HEK293T (cell line): Measurements from ENCODE around the gene OLA1.
A peak's percentile ranks its signal among the peaks of the same experiment; 100 is the strongest.

Experiments used
- CTCF ChIA-PET: fragments of 350-600 bp; formaldehyde crosslinking; extraction: SDS; loops from one replicate; lab custom pipeline; 2021; ENCODE audit warnings: antibody characterized with exemption, inconsistent platforms; lab: Yijun Ruan, JAX
- POLR2A ChIA-PET: fragments of 350-600 bp; formaldehyde crosslinking; extraction: SDS; loops from one replicate; lab custom pipeline; 2020; ENCODE audit warnings: antibody characterized with exemption, inconsistent platforms; lab: Yijun Ruan, JAX
- DNase-seq: peaks from one replicate; pipeline ENCODE4 v3.0.0; 2012; ENCODE audit warnings: mixed read lengths; ENCODE audit errors: extremely low spot score
- BHLHE40 ChIP-seq: fragments of 450-650 bp; IDR thresholded peaks from 2 replicates; pipeline ENCODE4 v1.6.1; 2016; ENCODE audit warnings: mild to moderate bottlenecking, moderate library complexity, borderline replicate concordance
- CTBP1 ChIP-seq: fragments of 450-650 bp; IDR thresholded peaks from 2 replicates; pipeline ENCODE4 v1.6.1; 2016; ENCODE audit warnings: borderline replicate concordance
- ELF4 ChIP-seq: fragments of 450-650 bp; IDR thresholded peaks from 2 replicates; pipeline ENCODE4 v1.6.1; 2017; ENCODE audit warnings: antibody characterized with exemption
- FOXA1 ChIP-seq: fragments of 450-650 bp; IDR thresholded peaks from 2 replicates; pipeline ENCODE4 v1.6.1; 2016; ENCODE audit warnings: mild to moderate bottlenecking
- FOXK2 ChIP-seq: fragments of 450-650 bp; IDR thresholded peaks from 2 replicates; pipeline ENCODE4 v1.6.1; 2016; ENCODE audit warnings: mild to moderate bottlenecking
- FOXM1 ChIP-seq: fragments of 450-650 bp; IDR thresholded peaks from 2 replicates; pipeline ENCODE4 v1.6.1; 2017; ENCODE audit warnings: mild to moderate bottlenecking, borderline replicate concordance
- HDGF ChIP-seq: fragments of 450-650 bp; IDR thresholded peaks from 2 replicates; pipeline ENCODE4 v1.6.1; 2017; ENCODE audit warnings: antibody characterized with exemption, borderline replicate concordance
- L3MBTL2 ChIP-seq: fragments of 450-650 bp; conservative IDR thresholded peaks from 2 replicates; pipeline ENCODE4 v1.6.1; 2016; ENCODE audit warnings: mild to moderate bottlenecking
- LEF1 ChIP-seq: fragments of 450-650 bp; IDR thresholded peaks from 2 replicates; pipeline ENCODE4 v1.6.1; 2017; ENCODE audit warnings: mild to moderate bottlenecking, borderline replicate concordance
- NFRKB ChIP-seq: fragments of 450-650 bp; IDR thresholded peaks from 2 replicates; pipeline ENCODE4 v1.6.1; 2016; ENCODE audit warnings: mild to moderate bottlenecking, moderate library complexity
- SP1 ChIP-seq: fragments of 450-650 bp; IDR thresholded peaks from 2 replicates; pipeline ENCODE4 v1.6.1; 2017
- SUZ12 ChIP-seq: fragments of 450-650 bp; IDR thresholded peaks from 2 replicates; pipeline ENCODE4 v1.6.1; 2016; ENCODE audit warnings: mild to moderate bottlenecking
- TARDBP ChIP-seq: fragments of 450-650 bp; IDR thresholded peaks from 2 replicates; pipeline ENCODE4 v1.6.1; 2016
- ZNF384 ChIP-seq: fragments of 450-650 bp; IDR thresholded peaks from 2 replicates; pipeline ENCODE4 v1.6.1; 2016
- TF ChIP-seq, protein P1 (sequence below): fragments of 450-650 bp; IDR thresholded peaks from 2 replicates; pipeline ENCODE4 v1.6.1; 2016

The OLA1 gene

DNA sequence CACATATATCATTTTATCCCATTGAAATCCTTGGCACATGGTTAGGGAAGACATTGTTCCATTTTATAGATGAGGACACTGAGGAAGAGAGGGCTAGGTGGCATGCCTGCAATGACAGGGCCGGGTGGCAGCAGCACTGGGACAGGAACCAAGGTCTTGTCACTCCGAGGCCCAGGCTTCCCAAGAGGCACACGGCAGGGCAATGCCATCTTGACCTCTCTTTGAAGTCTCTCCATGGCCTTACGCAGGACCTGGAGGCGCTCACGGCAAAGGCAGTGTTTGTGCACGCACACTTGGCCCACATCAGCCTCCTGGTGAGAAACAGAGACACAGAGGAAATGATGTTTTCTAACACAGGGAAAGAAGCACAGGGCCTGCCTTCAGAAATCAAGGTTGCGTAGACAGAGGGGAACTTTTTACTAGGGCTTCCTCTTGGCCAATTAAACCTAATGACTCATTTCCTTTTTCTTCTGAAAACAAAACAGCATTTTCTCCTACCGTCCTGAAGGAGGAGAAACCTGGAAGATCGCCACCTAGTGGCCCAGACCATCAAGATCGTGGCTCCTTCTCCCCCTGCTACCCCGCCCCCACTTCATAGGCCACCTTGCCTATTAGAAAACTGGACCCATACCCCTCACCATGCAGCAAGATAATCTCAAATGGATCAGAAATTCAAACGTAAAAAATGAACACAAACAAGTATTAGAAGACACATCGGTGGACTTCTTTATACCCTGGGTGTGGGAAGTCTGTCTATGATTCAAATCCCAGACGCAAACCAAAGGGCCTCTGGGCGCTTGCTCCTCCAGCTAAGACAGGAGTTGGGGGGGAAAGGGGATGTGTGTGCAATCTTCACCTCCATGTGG lies 208.5 kb downstream of the OLA1 start:
- ChIA-PET CTCF (no interaction called here), POLR2A (no interaction called here)
- peak; percentile 78 for DNase-seq
- TF ChIP-seq L3MBTL2 (no peak), FOXA1 (no peak), NFRKB (no peak), LEF1 (no peak), HDGF (no peak), SP1 (no peak), TARDBP (no peak), FOXM1 (no peak), SUZ12 (no peak)
- TF ChIP-seq, protein P1, sequence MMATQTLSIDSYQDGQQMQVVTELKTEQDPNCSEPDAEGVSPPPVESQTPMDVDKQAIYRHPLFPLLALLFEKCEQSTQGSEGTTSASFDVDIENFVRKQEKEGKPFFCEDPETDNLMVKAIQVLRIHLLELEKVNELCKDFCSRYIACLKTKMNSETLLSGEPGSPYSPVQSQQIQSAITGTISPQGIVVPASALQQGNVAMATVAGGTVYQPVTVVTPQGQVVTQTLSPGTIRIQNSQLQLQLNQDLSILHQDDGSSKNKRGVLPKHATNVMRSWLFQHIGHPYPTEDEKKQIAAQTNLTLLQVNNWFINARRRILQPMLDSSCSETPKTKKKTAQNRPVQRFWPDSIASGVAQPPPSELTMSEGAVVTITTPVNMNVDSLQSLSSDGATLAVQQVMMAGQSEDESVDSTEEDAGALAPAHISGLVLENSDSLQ, result no peak

DNA sequence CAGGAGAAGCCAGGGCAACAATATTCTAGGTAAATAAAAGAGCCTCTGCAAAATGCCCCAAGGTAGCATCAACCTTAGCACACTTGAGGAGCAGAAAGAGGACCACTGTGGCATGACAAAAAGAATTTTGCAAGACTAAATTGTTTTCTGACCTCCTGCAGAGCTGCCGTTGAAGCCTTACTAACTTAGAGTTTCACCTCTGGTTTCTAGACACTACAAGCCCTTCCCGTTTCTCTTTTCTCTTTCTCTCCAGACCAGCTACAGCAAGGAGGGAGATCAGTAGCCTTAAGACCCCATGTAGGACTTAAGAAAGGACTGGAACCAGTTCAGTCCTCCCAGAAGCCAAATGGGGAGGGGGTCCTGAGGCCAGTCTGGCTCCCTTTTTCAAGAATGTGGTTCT lies 209.9 kb downstream of the OLA1 start:
- TF ChIP-seq FOXM1, result no peak
- no peak for TF ChIP-seq CTBP1
- TF ChIP-seq, protein P1, result no peak
- no peak for TF ChIP-seq HDGF
- TF ChIP-seq BHLHE40, result no peak
- DNase-seq, result no peak
- ChIA-PET POLR2A (interaction anchor here (0.7 kb wide), 1 partner anchor 73 kb away, joined by 3 read pairs; no protein-coding TSS in a partner anchor), CTCF (interaction anchor here (0.7 kb wide), 1 partner anchor 73 kb away, joined by 12 read pairs; no protein-coding TSS in a partner anchor)

- TF ChIP-seq CTBP1, result no peak
- POLR2A ChIA-PET, result no interaction called here
- no peak for DNase-seq
- CTCF ChIA-PET, result no interaction called here
These were observed 211.5 kb downstream of the OLA1 start for GRCh38 chr2:174036825-174037224.

- POLR2A ChIA-PET, result no interaction called here
- CTCF ChIA-PET, result interaction anchor here (0.6 to 1.4 kb wide), 2 partner anchors 11 to 286 kb away, joined by 3 to 5 read pairs; no protein-coding TSS in a partner anchor
These were observed 212.2 kb downstream of the OLA1 start for GRCh38 chr2:174035981-174036742.

GRCh38 chr2:174035117-174035635 lies 213.2 kb downstream of the OLA1 start:
- CTCF ChIA-PET, result interaction anchor here (0.6 to 1.4 kb wide), 2 partner anchors 10 to 285 kb away, joined by 3 to 5 read pairs; no protein-coding TSS in a partner anchor
- no peak for TF ChIP-seq SUZ12
- no peak for TF ChIP-seq NFRKB
- no peak for TF ChIP-seq TARDBP
- no peak for TF ChIP-seq CTBP1
- TF ChIP-seq SP1, result no peak
- no peak for TF ChIP-seq FOXK2
- TF ChIP-seq HDGF, result no peak
- no peak for TF ChIP-seq FOXA1
- no peak for TF ChIP-seq BHLHE40
- TF ChIP-seq ELF4, result no peak
- TF ChIP-seq LEF1, result no peak
- TF ChIP-seq ZNF384, result no peak
- TF ChIP-seq FOXM1, result no peak
- TF ChIP-seq L3MBTL2, result no peak
- DNase-seq, result no peak
- POLR2A ChIA-PET, result no interaction called here

More at GRCh38 chr2:174035981-174036742, 212.2 kb downstream of the OLA1 start:
- DNase-seq, result no peak
- no peak for TF ChIP-seq NFRKB
- no peak for TF ChIP-seq L3MBTL2
- TF ChIP-seq ELF4, result no peak

DNA sequence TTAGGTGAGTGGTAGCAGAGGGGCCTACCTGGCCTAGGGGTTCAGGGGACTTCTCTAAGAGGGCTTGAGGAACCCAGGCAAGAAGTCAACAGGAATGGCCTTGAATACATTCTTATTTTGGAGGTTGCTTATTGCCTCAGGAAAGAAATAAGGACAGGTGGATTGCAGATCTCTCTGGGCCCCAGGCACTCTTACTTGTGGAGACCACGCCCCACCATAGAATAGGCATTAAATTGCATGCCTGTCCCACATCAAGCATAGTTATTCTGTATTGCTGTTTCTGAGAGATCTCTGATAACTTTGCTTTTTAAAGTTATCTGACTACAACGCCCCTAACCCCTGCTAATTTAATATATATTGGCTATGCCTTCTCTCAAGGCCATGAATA lies 215.2 kb downstream of the OLA1 start:
- CTCF ChIA-PET, result no interaction called here
- DNase-seq, result no peak
- TF ChIP-seq FOXA1, result no peak
- no peak for TF ChIP-seq CTBP1
- TF ChIP-seq, protein P1, result no peak
- TF ChIP-seq SUZ12, result no peak
- TF ChIP-seq LEF1, result no peak
- no peak for TF ChIP-seq L3MBTL2
- TF ChIP-seq FOXK2, result no peak
- POLR2A ChIA-PET, result no interaction called here
